Neural progenitor cell (in vitro differentiated cells): ENCODE results near the gene FAM124A. TPM values are rescaled to one million over a fixed set of nuclear protein-coding genes. Genes with fewer than 3 reads are reported as not detected.

Source experiments
- DNase-seq: peaks from one replicate; pipeline ENCODE4 v3.0.0-alpha.2; 2016; ENCODE audit warnings: low spot score
- H2AFZ ChIP-seq: fragments of 200-600 bp; sonication (generic); replicated peaks from 2 replicates; pipeline ENCODE4 v1.6.1; 2016; ENCODE audit warnings: antibody characterized with exemption
- H3F3A ChIP-seq: fragments of 200-600 bp; sonication (generic); 2 replicates; pipeline ENCODE4 v1.6.1; 2016; ENCODE audit warnings: antibody characterized with exemption, low read depth
- H3K27ac ChIP-seq: fragments of 200-600 bp; sonication (generic); 2 replicates; pipeline ENCODE4 v1.5.1; 2016; ENCODE audit warnings: mild to moderate bottlenecking
- H3K27me3 ChIP-seq: fragments of 200-600 bp; sonication (generic); 2 replicates; pipeline ENCODE4 v1.6.1; 2016; ENCODE audit warnings: mild to moderate bottlenecking, moderate library complexity
- H3K36me3 ChIP-seq: fragments of 200-600 bp; sonication (generic); 2 replicates; pipeline ENCODE4 v1.5.1; 2016
- H3K4me1 ChIP-seq: fragments of 200-600 bp; sonication (generic); 2 replicates; pipeline ENCODE4 v1.6.1; 2016; ENCODE audit warnings: mixed run types
- H3K4me2 ChIP-seq: fragments of 200-600 bp; sonication (generic); 2 replicates; pipeline ENCODE4 v1.6.1; 2016
- H3K4me3 ChIP-seq: fragments of 200-600 bp; sonication (generic); 2 replicates; pipeline ENCODE4 v1.5.1; 2016
- H3K79me2 ChIP-seq: fragments of 200-600 bp; sonication (generic); 2 replicates; pipeline ENCODE4 v1.6.1; 2016; ENCODE audit warnings: low read depth
- H3K9ac ChIP-seq: fragments of 200-600 bp; sonication (generic); 2 replicates; pipeline ENCODE4 v1.6.1; 2016
- H3K9me3 ChIP-seq: fragments of 200-600 bp; sonication (generic); 2 replicates; pipeline ENCODE4 v1.5.1; 2016; ENCODE audit warnings: low read depth
- H4K20me1 ChIP-seq: fragments of 200-600 bp; sonication (generic); 2 replicates; pipeline ENCODE4 v1.6.1; 2016; ENCODE audit warnings: low read depth
- H3K27ac Mint-ChIP-seq: 3 replicates; pipeline ENCODE4 v1.8.0; 2021; ENCODE audit warnings: mixed read lengths
- H3K27me3 Mint-ChIP-seq: 2 replicates; pipeline ENCODE4 v1.8.0; 2022; ENCODE audit warnings: low read depth, mild to moderate bottlenecking, inconsistent platforms, moderate library complexity, mixed read lengths; ENCODE audit not compliant: insufficient read depth
- H3K36me3 Mint-ChIP-seq: 3 replicates; pipeline ENCODE4 v1.8.0; 2021; ENCODE audit warnings: mixed read lengths
- H3K4me1 Mint-ChIP-seq: 3 replicates; pipeline ENCODE4 v1.8.0; 2021; ENCODE audit warnings: mixed read lengths
- H3K4me3 Mint-ChIP-seq: 3 replicates; pipeline ENCODE4 v1.8.0; 2021; ENCODE audit warnings: mild to moderate bottlenecking, moderate library complexity, mixed read lengths
- H3K9me3 Mint-ChIP-seq: 3 replicates; pipeline ENCODE4 v1.8.0; 2020; ENCODE audit warnings: mixed read lengths
- EZH2 ChIP-seq: fragments of 200-600 bp; sonication (generic); IDR thresholded peaks from 2 replicates; pipeline ENCODE4 v1.6.1; 2017; ENCODE audit warnings: antibody characterized with exemption, mild to moderate bottlenecking, moderate library complexity
- EZH2phosphoT487 ChIP-seq: fragments of 200-600 bp; sonication (generic); IDR thresholded peaks from 2 replicates; pipeline ENCODE4 v1.6.1; 2017; ENCODE audit warnings: antibody characterized with exemption
- total RNA-seq: library from RNA; depleted of rRNA; stranded (reverse); fragments of >200 nt; gene quantifications from 2 replicates; pipeline ENCODE4 v1.2.3, GENCODE V29; 2015; ENCODE audit warnings: low replicate concordance
- TF ChIP-seq, protein P1 (sequence below): fragments of 200-600 bp; sonication (generic); IDR thresholded peaks from 2 replicates; pipeline ENCODE4 v1.5.1; 2017; ENCODE audit warnings: antibody characterized with exemption, mild to moderate bottlenecking

Gene FAM124A
- total RNA-seq, 1 donor from 2014 or later: 22.6 TPM

DNA sequence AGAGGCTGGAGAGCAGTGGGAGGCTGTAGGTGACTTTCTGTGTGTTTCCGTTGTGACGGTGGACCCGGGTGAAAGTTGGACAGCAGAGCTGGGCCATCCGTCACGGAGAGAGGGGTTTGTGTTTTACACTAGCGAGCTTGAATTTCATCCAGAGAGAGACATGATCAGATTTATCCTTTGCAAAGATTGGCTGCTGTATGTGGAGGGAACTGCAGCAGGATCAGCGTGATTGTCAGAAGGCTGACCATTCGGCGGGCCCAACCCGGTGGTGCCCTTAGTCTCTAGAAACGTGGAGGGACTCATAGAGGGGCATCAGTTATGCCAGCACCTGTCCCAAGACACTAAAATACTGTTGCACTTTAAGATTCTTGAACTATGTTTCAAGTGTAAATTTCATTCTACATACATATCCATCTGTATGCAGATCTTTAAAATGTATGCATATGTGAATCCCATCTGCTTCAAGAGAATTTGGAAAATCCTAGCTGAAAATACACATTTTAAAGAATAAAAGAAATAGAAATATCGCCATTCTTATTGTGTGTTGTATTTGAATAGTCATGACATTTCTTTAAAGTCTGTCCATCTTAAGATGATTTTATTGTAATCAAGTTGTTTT is 7.0 kb downstream of the FAM124A start:
- peak overlapping the region; percentile 48 for H3K27ac ChIP-seq
- H3K27me3 ChIP-seq: no peaks in the 10 kb centered on the region
- no peak overlapping the region for H2AFZ ChIP-seq
- no peak overlapping the region for H3K9ac ChIP-seq
- Mint-ChIP-seq H3K27ac (no peak overlapping the region), H3K4me1 (peaks cover 29% of the 10 kb centered on the region), H3K4me3 (no peak overlapping the region), H3K9me3 (no peaks in the 10 kb centered on the region), H3K36me3 (peaks cover 19% of the 10 kb centered on the region), H3K27me3 (no peaks in the 10 kb centered on the region)
- H4K20me1 ChIP-seq: peaks cover 73% of the 10 kb centered on the region
- DNase-seq: no peak
- peaks cover 17% of the 10 kb centered on the region for H3K36me3 ChIP-seq
- no peaks in the 10 kb centered on the region for H3K9me3 ChIP-seq
- peak overlapping the region; percentile 58 for H3K4me2 ChIP-seq
- TF ChIP-seq EZH2 (no peak), EZH2phosphoT487 (no peak)
- TF ChIP-seq, protein P1, sequence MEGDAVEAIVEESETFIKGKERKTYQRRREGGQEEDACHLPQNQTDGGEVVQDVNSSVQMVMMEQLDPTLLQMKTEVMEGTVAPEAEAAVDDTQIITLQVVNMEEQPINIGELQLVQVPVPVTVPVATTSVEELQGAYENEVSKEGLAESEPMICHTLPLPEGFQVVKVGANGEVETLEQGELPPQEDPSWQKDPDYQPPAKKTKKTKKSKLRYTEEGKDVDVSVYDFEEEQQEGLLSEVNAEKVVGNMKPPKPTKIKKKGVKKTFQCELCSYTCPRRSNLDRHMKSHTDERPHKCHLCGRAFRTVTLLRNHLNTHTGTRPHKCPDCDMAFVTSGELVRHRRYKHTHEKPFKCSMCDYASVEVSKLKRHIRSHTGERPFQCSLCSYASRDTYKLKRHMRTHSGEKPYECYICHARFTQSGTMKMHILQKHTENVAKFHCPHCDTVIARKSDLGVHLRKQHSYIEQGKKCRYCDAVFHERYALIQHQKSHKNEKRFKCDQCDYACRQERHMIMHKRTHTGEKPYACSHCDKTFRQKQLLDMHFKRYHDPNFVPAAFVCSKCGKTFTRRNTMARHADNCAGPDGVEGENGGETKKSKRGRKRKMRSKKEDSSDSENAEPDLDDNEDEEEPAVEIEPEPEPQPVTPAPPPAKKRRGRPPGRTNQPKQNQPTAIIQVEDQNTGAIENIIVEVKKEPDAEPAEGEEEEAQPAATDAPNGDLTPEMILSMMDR: no peak
- peaks cover 90% of the 10 kb centered on the region for H3K79me2 ChIP-seq
- no peak overlapping the region for H3K4me3 ChIP-seq
- H3K4me1 ChIP-seq: peaks cover 66% of the 10 kb centered on the region
- H3F3A ChIP-seq: peaks cover 66% of the 10 kb centered on the region

DNA sequence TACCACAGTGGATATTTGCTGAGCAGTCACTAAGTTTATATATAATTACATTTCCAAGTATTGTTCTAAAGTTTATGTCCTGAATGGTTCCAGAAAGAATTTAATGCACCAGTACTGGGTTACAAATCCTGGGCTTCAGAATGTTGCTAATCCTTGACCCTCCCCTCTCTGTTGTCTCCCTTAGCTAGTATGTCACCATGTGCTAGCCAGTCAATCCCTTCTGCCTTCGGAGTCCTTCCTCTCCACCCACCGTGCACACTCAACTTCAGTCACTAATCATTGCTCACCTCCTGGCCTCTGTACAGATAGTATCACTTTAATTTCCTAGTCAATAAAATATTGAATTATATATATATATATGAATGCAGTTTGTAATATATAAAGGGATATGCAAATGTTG is 7.5 kb downstream of the FAM124A start:
- no peak overlapping the region for H3K9ac ChIP-seq
- no peaks in the 10 kb centered on the region for H3K9me3 ChIP-seq
- no peak overlapping the region for H3K27ac ChIP-seq
- no peaks in the 10 kb centered on the region for H3K27me3 ChIP-seq
- peaks cover 25% of the 10 kb centered on the region for H3K4me1 Mint-ChIP-seq
- peaks cover 66% of the 10 kb centered on the region for H3K4me1 ChIP-seq
- no peak overlapping the region for H3K4me3 Mint-ChIP-seq
- peak; percentile 57 for DNase-seq
- H3K4me3 ChIP-seq: no peak overlapping the region
- peaks cover 73% of the 10 kb centered on the region for H4K20me1 ChIP-seq
- H3F3A ChIP-seq: peaks cover 66% of the 10 kb centered on the region
- no peak overlapping the region for H3K27ac Mint-ChIP-seq
- H3K79me2 ChIP-seq: peaks cover 85% of the 10 kb centered on the region
- H3K36me3 ChIP-seq: peaks cover 17% of the 10 kb centered on the region
- no peak for TF ChIP-seq EZH2
- no peak for TF ChIP-seq EZH2phosphoT487
- TF ChIP-seq, protein P1: no peak
- H3K27me3 Mint-ChIP-seq: no peaks in the 10 kb centered on the region
- peak overlapping the region; percentile 58 for H3K4me2 ChIP-seq
- no peaks in the 10 kb centered on the region for H3K9me3 Mint-ChIP-seq
- no peak overlapping the region for H2AFZ ChIP-seq
- H3K36me3 Mint-ChIP-seq: peaks cover 17% of the 10 kb centered on the region

DNA sequence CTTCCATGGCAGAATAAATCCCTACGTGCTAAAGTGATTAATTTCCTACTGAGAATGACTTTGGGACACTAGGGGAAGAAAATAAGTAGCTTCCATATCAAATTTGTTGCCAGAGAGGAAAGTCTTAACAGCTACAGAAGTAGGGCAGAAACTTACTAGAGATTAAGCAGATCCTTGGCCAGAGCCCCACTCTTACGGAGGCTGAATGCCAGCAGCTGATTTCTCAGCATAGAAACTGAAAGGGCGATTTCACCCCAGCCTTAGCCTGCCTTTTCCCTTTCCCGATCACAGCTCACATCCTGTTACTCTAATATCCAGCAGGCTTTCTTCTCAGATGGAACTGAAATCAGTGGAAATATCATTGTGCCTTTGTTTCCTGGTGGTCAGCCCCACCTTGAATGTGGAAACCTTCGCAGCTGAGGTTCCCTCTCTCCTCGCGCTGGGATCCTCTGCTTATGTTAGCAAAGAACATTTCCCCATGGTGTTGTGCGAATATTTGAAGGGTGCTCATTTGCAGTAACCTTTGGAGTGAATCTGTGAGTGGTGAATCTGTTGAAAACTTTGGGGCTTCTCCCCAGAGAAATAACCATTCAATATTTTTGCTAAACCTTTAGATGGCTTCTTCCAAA is 8.4 kb downstream of the FAM124A start:
- H3K79me2 ChIP-seq: peaks cover 84% of the 10 kb centered on the region
- H3K4me2 ChIP-seq: peak overlapping the region; percentile 58
- no peak overlapping the region for H3K27ac ChIP-seq
- peaks cover 25% of the 10 kb centered on the region for H3K4me1 Mint-ChIP-seq
- H3K27me3 ChIP-seq: no peaks in the 10 kb centered on the region
- no peak overlapping the region for H3K4me3 Mint-ChIP-seq
- H3F3A ChIP-seq: peaks cover 75% of the 10 kb centered on the region
- no peaks in the 10 kb centered on the region for H3K9me3 ChIP-seq
- H3K4me3 ChIP-seq: no peak overlapping the region
- H3K36me3 Mint-ChIP-seq: peaks cover 11% of the 10 kb centered on the region
- TF ChIP-seq, protein P1: no peak
- TF ChIP-seq EZH2phosphoT487 (no peak), EZH2 (no peak)
- peaks cover 17% of the 10 kb centered on the region for H3K36me3 ChIP-seq
- H3K27ac Mint-ChIP-seq: peak overlapping the region; percentile 35
- no peak for DNase-seq
- peaks cover 77% of the 10 kb centered on the region for H4K20me1 ChIP-seq
- no peak overlapping the region for H3K9ac ChIP-seq
- peaks cover 66% of the 10 kb centered on the region for H3K4me1 ChIP-seq
- H2AFZ ChIP-seq: no peak overlapping the region
- no peaks in the 10 kb centered on the region for H3K27me3 Mint-ChIP-seq
- H3K9me3 Mint-ChIP-seq: no peaks in the 10 kb centered on the region
